CD14-positive monocyte (primary cell): ENCODE data around the gene KRTAP5-3. TPM values are rescaled to one million over a fixed set of nuclear protein-coding genes. Genes with fewer than 3 reads are reported as not detected.

ENCODE experiments used
- DNase-seq, 3 donors: peaks; one replicate each; pipeline ENCODE4 v3.0.0-alpha.2; 2011 to 2022
- H2AFZ ChIP-seq: 2 replicates; pipeline ENCODE4 v1.6.0; 2012; ENCODE audit warnings: mild to moderate bottlenecking, low read depth, low read length, inconsistent platforms; ENCODE audit not compliant: insufficient read depth, poor library complexity, severe bottlenecking
- H3K27ac ChIP-seq, 2 donors: 1 replicate in 1 of 2; 2 replicates in 1 of 2; pipeline ENCODE4 v1.5.1; 2012 to 2013; ENCODE audit warnings: low read length in 2 of 2, control low read depth in 1 of 2, inconsistent platforms in 1 of 2, low read depth in 1 of 2, mild to moderate bottlenecking in 1 of 2
- H3K27me3 ChIP-seq, 2 donors: one replicate each; pipeline versions ENCODE4 v1.6.0 to v1.6.1; 2011 to 2013; ENCODE audit warnings: low read length in 2 of 2; ENCODE audit not compliant: control insufficient read depth in 2 of 2, insufficient read depth in 2 of 2
- H3K36me3 ChIP-seq, 2 donors: replicated peaks in 1 of 2; 1 replicate in 1 of 2; 2 replicates in 1 of 2; pipeline versions ENCODE4 v1.5.1 to v1.6.1; 2012 to 2013; ENCODE audit warnings: low read length in 2 of 2, control low read depth in 1 of 2, inconsistent platforms in 1 of 2, mild to moderate bottlenecking in 1 of 2; ENCODE audit not compliant: insufficient read depth in 2 of 2, control insufficient read depth in 1 of 2
- H3K4me1 ChIP-seq, 2 donors: 1 replicate in 1 of 2; 2 replicates in 1 of 2; pipeline versions ENCODE4 v1.5.1 to v1.6.1; 2012 to 2013; ENCODE audit warnings: low read length in 2 of 2, control low read depth in 1 of 2, inconsistent platforms in 1 of 2, mild to moderate bottlenecking in 1 of 2, moderate library complexity in 1 of 2; ENCODE audit not compliant: insufficient read depth in 2 of 2, control insufficient read depth in 1 of 2
- H3K4me2 ChIP-seq: replicated peaks from 2 replicates; pipeline ENCODE3; 2012; ENCODE audit warnings: low read length, moderate library complexity, mild to moderate bottlenecking; ENCODE audit not compliant: poor library complexity, severe bottlenecking; ENCODE audit errors: extremely low read depth
- H3K4me3 ChIP-seq, 3 experiments: fragments of 200-600 bp in 1 of 3; sonication (generic) in 1 of 3; replicated peaks in 1 of 3; 1 replicate in 2 of 3; 2 replicates in 1 of 3; pipeline ENCODE4 v1.5.1; 2011 to 2013; ENCODE audit warnings: low read length in 3 of 3, mild to moderate bottlenecking in 3 of 3, control low read depth in 2 of 3, low read depth in 2 of 3, inconsistent platforms in 1 of 3, moderate library complexity in 1 of 3
- H3K79me2 ChIP-seq: 2 replicates; pipeline ENCODE4 v1.6.0; 2012; ENCODE audit warnings: mild to moderate bottlenecking, control low read depth, inconsistent platforms, low read length, moderate library complexity; ENCODE audit not compliant: insufficient read depth
- H3K9ac ChIP-seq: 2 replicates; pipeline ENCODE4 v1.6.0; 2017; ENCODE audit warnings: low read length, mild to moderate bottlenecking; ENCODE audit not compliant: insufficient read depth, poor library complexity, severe bottlenecking
- H3K9me3 ChIP-seq, 2 donors: replicated peaks in 1 of 2; 1 replicate in 1 of 2; 2 replicates in 1 of 2; pipeline versions ENCODE4 v1.5.1 to v1.6.1; 2012 to 2013; ENCODE audit warnings: low read length in 2 of 2, control low read depth in 1 of 2; ENCODE audit not compliant: control insufficient read depth in 1 of 2, insufficient read depth in 1 of 2
- H4K20me1 ChIP-seq: 2 replicates; pipeline ENCODE4 v1.6.0; 2012; ENCODE audit warnings: mild to moderate bottlenecking, low read length, control low read depth, moderate library complexity; ENCODE audit not compliant: insufficient read depth
- H3K27ac Mint-ChIP-seq, 7 donors: one replicate each; pipeline ENCODE4 v1.8.0; 2020; ENCODE audit warnings: mild to moderate bottlenecking in 7 of 7, mixed read lengths in 7 of 7, moderate library complexity in 6 of 7, inconsistent platforms in 2 of 7
- H3K27me3 Mint-ChIP-seq, 3 donors: one replicate each; pipeline ENCODE4 v1.8.0; 2021 to 2022; ENCODE audit warnings: low read depth in 3 of 3, mild to moderate bottlenecking in 3 of 3, mixed read lengths in 3 of 3, moderate library complexity in 3 of 3, inconsistent platforms in 1 of 3
- H3K36me3 Mint-ChIP-seq, 2 donors: one replicate each; pipeline ENCODE4 v1.8.0; 2020; ENCODE audit warnings: mixed read lengths in 2 of 2, inconsistent platforms in 1 of 2, mild to moderate bottlenecking in 1 of 2
- H3K4me1 Mint-ChIP-seq: one replicate; pipeline ENCODE4 v1.8.0; 2020; ENCODE audit warnings: mild to moderate bottlenecking, mixed read lengths
- H3K4me3 Mint-ChIP-seq, 2 donors: one replicate each; pipeline ENCODE4 v1.8.0; 2020; ENCODE audit warnings: mild to moderate bottlenecking in 2 of 2, mixed read lengths in 2 of 2, moderate library complexity in 1 of 2
- H3K9me3 Mint-ChIP-seq, 7 donors: one replicate each; pipeline ENCODE4 v1.8.0; 2020 to 2022; ENCODE audit warnings: mixed read lengths in 7 of 7, mild to moderate bottlenecking in 6 of 7, moderate library complexity in 6 of 7, inconsistent platforms in 2 of 7
- CTCF ChIP-seq: fragments of 200-600 bp; IDR thresholded peaks from one replicate; pipeline ENCODE4 v1.8.0; 2022; ENCODE audit warnings: antibody characterized with exemption, mild to moderate bottlenecking
- WGBS: methylation state at CpG from one replicate; pipeline ENCODE4 v1.1.5; 2013; ENCODE audit warnings: missing lambda C conversion rate; ENCODE audit not compliant: insufficient coverage; 5-methylcytosine and 5-hydroxymethylcytosine counted together
- intact Hi-C, 2 donors: fragments of 100-400 bp; cut with micrococcal nuclease; formaldehyde crosslinking; loops; one replicate each; pipeline versions ENCODE4 v1.15.0 to v1.15.1; 2023
- polyA plus RNA-seq, 3 donors: library from polyadenylated mRNA; depleted of rRNA in 1 of 3; unstranded in 2 of 3; stranded (reverse) in 1 of 3; fragments of 300-500 nt in 2 of 3; fragments of >200 nt in 1 of 3; fragmentation: Illumina TruSeq in 2 of 3; gene quantifications; 1 replicate in 2 of 3; 2 replicates in 1 of 3; pipeline ENCODE4 v1.2.3, GENCODE V29; 2012 to 2021

KRTAP5-3 gene
- polyA plus RNA-seq, 3 donors: not detected

GRCh38 chr11:1643146-1643690 lies 35.0 kb upstream of the KRTAP5-3 start:
- 99% methylated on average over 15 of the region's 20 CpGs for WGBS
- Histone ChIP-seq H3K27ac (no peak overlapping the region), H3K79me2 (no peaks in the 10 kb centered on the region), H3K9ac (no peak overlapping the region), H3K4me2 (no peak overlapping the region), H3K27me3 (no peaks in the 10 kb centered on the region), H3K4me3 (no peak overlapping the region), H3K36me3 (no peaks in the 10 kb centered on the region), H4K20me1 (no peaks in the 10 kb centered on the region), H3K9me3 (no peaks in the 10 kb centered on the region), H3K4me1 (no peaks in the 10 kb centered on the region), H2AFZ (no peak overlapping the region)
- peaks cover 13 to 32% (median 17%) of the 10 kb centered on the region in 3 donors for H3K27me3 Mint-ChIP-seq
- H3K27ac Mint-ChIP-seq: no peak overlapping the region
- intact Hi-C loops: no loop called here
- no peak for DNase-seq
- no peak for TF ChIP-seq CTCF
- H3K4me3 Mint-ChIP-seq: no peak overlapping the region
- no peaks in the 10 kb centered on the region for H3K4me1 Mint-ChIP-seq
- no peaks in the 10 kb centered on the region for H3K9me3 Mint-ChIP-seq
- H3K36me3 Mint-ChIP-seq: no peaks in the 10 kb centered on the region

GRCh38 chr11:1642288-1643145 lies 34.3 kb upstream of the KRTAP5-3 start:
- Histone ChIP-seq H3K27ac (no peak overlapping the region), H3K9me3 (no peaks in the 10 kb centered on the region), H3K9ac (no peak overlapping the region), H3K4me3 (no peak overlapping the region), H3K27me3 (no peaks in the 10 kb centered on the region), H3K4me1 (no peaks in the 10 kb centered on the region), H3K79me2 (no peaks in the 10 kb centered on the region), H3K36me3 (no peaks in the 10 kb centered on the region), H2AFZ (no peak overlapping the region), H4K20me1 (no peaks in the 10 kb centered on the region), H3K4me2 (no peak overlapping the region)
- Mint-ChIP-seq H3K27me3 (peaks cover 15 to 32% (median 17%) of the 10 kb centered on the region in 3 donors), H3K9me3 (no peaks in the 10 kb centered on the region), H3K4me3 (no peak overlapping the region), H3K4me1 (no peaks in the 10 kb centered on the region), H3K36me3 (no peaks in the 10 kb centered on the region), H3K27ac (no peak overlapping the region)
- WGBS: 87% methylated on average over 24 of the region's 29 CpGs
- DNase-seq: no peak
- no peak for TF ChIP-seq CTCF
- intact Hi-C loops: no loop called here
